H7 (cell line): ENCODE results near the gene VEGFC. TPM values are rescaled to one million over a fixed set of nuclear protein-coding genes. Genes with fewer than 3 reads are reported as not detected.

ENCODE experiments used
- DNase-seq: peaks from one replicate; pipeline ENCODE4 v3.0.0; 2012
- H3K27me3 ChIP-seq: 2 replicates; pipeline ENCODE4 v1.6.0; 2011; ENCODE audit warnings: mild to moderate bottlenecking, low read length; ENCODE audit not compliant: control insufficient read depth, insufficient read depth
- H3K36me3 ChIP-seq: replicated peaks from 2 replicates; pipeline ENCODE4 v1.5.1; 2011; ENCODE audit warnings: low read length; ENCODE audit not compliant: control insufficient read depth, insufficient read depth
- H3K4me3 ChIP-seq: 2 replicates; pipeline ENCODE4 v1.5.1; 2011; ENCODE audit warnings: low read depth, mild to moderate bottlenecking, control low read depth, low read length, moderate library complexity; ENCODE audit not compliant: insufficient read depth
- total RNA-seq: library from RNA; depleted of rRNA; stranded (reverse); fragments of >200 nt; shearing (Covaris generic); gene quantifications from 2 replicates; pipeline ENCODE4 v1.2.3, GENCODE V29; 2014

VEGFC gene
- total RNA-seq, 1 experiment from 2014 or later: 0.59 TPM

DNA sequence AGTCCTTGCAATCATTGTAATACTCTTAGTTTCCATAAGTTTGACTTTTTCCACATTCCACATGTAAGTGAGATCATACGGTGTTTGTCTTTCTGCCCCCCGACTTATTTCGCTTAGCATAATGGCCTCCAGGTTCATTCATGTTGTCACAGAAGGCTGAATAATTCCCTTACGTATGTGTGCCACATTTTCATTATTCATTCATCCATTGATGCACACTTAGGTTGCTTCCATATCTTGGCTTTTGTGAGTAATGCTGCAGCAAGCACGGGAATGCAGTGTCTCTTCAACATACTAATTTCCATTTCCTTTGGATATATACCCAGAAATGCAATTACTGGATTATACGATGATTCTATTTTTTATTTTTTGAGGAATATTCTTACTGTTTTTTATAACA is 22.0 kb upstream of the VEGFC start:
- Histone ChIP-seq H3K4me3 (no peak overlapping the region), H3K27me3 (no peaks in the 10 kb centered on the region), H3K36me3 (no peaks in the 10 kb centered on the region)
- no peak for DNase-seq

- Histone ChIP-seq H3K4me3 (no peak overlapping the region), H3K27me3 (no peaks in the 10 kb centered on the region), H3K36me3 (no peaks in the 10 kb centered on the region)
- no peak for DNase-seq
Measured at GRCh38 chr4:176810481-176811249, 17.9 kb upstream of the VEGFC start.

DNA sequence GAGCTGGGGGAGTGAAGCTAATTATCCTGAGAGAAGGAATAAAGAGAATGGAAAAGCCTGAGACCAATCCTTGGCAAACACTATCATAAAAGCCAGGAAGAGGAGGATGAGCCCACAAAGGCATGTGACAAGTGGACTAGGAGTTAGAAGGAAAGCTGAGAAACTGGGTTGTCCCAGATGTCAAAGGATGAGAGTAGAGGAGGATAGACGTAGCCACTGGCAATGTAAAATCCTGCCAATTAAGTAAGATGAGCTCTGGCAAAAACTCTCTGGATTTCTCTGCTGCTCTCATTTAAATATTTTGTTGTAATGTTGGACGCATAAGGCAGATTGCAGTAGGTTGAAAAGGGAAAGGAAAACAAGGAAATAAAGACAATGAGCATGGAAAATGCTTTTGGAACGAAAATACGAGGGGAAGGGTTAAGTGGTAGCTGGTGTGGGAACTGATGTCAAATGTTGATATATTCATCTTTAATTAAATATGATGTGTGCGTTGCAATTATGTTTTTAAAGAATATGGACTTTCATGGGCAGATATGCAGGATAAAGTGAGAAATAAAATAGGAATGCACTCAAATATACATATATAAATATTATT is 14.2 kb upstream of the VEGFC start:
- no peak for DNase-seq
- no peaks in the 10 kb centered on the region for H3K27me3 ChIP-seq
- H3K36me3 ChIP-seq: no peaks in the 10 kb centered on the region
- no peak overlapping the region for H3K4me3 ChIP-seq

DNA sequence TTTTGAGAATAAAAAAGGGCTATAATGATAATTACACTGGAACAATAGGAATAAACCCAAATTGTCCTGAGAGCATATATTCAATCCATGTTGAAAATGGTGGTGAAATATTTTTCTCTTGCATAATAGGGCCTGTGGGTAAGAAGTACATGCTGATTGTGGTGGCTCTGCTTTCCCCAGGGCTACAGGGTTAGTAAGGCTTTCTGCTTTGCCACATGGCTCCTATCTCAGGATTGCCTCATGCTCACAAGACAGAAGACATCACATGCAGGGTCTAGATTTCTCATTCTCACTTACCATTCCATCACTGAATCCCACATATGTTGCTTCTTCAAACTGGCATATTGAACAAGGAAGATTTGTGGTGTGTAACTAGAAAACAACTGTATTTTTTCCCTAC is 12.4 kb upstream of the VEGFC start:
- Histone ChIP-seq H3K36me3 (no peaks in the 10 kb centered on the region), H3K4me3 (no peak overlapping the region), H3K27me3 (no peaks in the 10 kb centered on the region)
- DNase-seq: no peak

- DNase-seq: no peak
- Histone ChIP-seq H3K27me3 (no peaks in the 10 kb centered on the region), H3K36me3 (no peaks in the 10 kb centered on the region), H3K4me3 (no peak overlapping the region)
Measured at GRCh38 chr4:176800891-176801534, 8.3 kb upstream of the VEGFC start.

DNA sequence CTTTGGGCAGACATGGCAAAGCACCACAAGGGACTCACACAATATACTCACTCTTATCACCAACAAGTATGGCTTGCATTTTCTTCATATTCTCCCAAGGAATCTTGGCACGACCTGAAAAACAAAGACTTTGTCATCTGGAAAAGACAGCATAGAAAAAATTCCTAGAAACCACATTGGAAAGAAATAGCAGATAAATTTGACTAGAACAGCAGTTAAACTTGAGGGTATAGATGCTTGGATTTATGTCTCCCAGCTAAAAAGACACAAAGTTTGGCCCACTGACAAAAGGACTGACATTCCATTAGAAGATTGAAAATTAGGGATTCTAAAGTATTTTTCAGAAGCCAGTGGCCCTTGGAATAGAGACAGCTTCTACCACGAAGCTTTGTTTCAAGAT is 6.9 kb upstream of the VEGFC start:
- H3K27me3 ChIP-seq: no peaks in the 10 kb centered on the region
- H3K36me3 ChIP-seq: no peaks in the 10 kb centered on the region
- no peak for DNase-seq
- H3K4me3 ChIP-seq: no peak overlapping the region

DNA sequence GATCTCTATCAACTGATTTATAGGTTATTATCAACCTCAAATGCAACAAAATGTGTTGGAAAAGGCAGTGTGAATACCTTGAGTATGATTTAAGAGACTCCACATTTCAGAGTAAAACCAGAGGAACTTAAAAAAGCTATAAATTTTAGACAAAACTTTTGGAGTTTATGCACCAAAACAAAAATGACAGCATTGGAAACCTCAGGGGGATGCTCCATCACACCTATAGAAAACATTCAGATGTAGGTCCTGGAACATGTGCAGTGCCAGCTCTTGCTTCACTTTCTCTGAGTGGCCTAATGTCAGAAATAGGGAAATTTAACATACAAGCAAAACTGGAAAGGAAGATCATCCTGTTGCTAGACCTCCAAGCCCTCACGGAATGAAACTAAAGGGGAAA is 5.8 kb upstream of the VEGFC start:
- Histone ChIP-seq H3K27me3 (no peaks in the 10 kb centered on the region), H3K4me3 (no peak overlapping the region), H3K36me3 (no peaks in the 10 kb centered on the region)
- no peak for DNase-seq

DNA sequence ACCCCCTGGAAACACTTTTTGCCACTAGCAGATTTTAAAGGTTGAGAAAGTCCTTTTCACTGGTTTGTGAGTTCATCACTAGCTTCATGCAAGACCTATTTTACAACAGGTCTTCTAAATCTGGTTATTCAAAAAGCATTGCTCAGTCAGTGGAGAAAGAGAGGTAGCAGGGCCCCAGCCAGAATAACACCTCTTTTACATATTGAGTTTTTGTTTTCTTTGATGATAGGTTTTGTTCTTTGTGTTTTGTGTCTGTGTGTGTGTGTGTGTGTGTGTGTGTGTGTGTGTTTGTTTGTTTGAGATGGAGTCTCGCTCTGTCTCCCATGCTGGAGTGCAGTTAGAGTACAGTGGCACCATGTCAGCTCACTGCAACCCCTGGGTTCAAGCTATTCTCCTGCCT is 2.7 kb upstream of the VEGFC start:
- Histone ChIP-seq H3K36me3 (no peaks in the 10 kb centered on the region), H3K27me3 (peaks cover 23% of the 10 kb centered on the region), H3K4me3 (no peak overlapping the region)
- DNase-seq: no peak

GRCh38 chr4:176794651-176795050 is 1.9 kb upstream of the VEGFC start:
- DNase-seq: no peak
- Histone ChIP-seq H3K4me3 (no peak overlapping the region), H3K36me3 (no peaks in the 10 kb centered on the region), H3K27me3 (peaks cover 24% of the 10 kb centered on the region)

- H3K4me3 ChIP-seq: no peak overlapping the region
- H3K36me3 ChIP-seq: no peaks in the 10 kb centered on the region
- peaks cover 24% of the 10 kb centered on the region for H3K27me3 ChIP-seq
- DNase-seq: no peak
Measured at GRCh38 chr4:176794151-176794550, 1.4 kb upstream of the VEGFC start.

GRCh38 chr4:176793060-176793605 is 411 bp upstream of the VEGFC start:
- Histone ChIP-seq H3K4me3 (peak overlapping the region; percentile 64), H3K36me3 (no peaks in the 10 kb centered on the region), H3K27me3 (peaks cover 24% of the 10 kb centered on the region)
- DNase-seq: peak; percentile 39

DNA sequence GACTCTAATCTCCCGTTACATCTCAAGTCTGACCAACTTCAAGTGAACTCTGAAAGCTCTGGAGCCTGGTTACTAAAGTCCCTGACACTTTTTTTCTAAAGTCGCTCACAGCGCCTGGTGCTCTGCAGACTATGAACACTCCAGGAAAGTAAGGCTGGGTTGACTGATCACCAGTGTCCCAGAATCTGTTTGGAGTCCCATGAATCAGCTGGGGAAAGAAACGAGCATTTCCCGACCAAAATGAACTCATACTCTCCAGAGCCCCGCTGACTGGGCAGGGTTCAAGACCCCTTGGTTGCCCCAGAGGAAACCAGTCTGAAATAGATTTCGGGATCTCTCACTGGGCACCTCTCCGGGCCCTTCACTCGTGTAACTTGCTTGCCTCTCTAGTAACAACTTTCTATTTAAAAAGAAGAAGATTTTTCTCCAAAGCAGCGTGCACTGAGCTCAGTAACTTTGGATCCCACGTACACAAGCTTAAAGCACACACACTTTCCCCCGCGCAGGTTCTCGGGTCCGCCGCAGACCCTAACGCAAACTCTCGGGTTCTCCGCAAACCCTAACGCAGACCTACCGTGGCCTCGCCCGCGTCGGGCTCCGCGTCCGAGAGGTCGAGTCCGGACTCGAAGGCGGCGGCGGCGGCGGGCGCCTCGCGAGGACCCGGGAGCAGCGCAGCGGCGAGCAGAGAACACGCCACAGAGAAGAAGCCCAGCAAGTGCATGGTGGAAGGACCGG is 964 bp downstream of the VEGFC start:
- DNase-seq: peak; percentile 8
- Histone ChIP-seq H3K4me3 (peak overlapping the region; percentile 64), H3K27me3 (peaks cover 24% of the 10 kb centered on the region), H3K36me3 (no peaks in the 10 kb centered on the region)

- H3K4me3 ChIP-seq: no peak overlapping the region
- no peaks in the 10 kb centered on the region for H3K36me3 ChIP-seq
- H3K27me3 ChIP-seq: peaks cover 24% of the 10 kb centered on the region
- DNase-seq: no peak
Measured at GRCh38 chr4:176790398-176790797, 2.3 kb downstream of the VEGFC start.

GRCh38 chr4:176789955-176790354 is 2.8 kb downstream of the VEGFC start:
- H3K36me3 ChIP-seq: no peaks in the 10 kb centered on the region
- peaks cover 24% of the 10 kb centered on the region for H3K27me3 ChIP-seq
- DNase-seq: peak; percentile 45
- no peak overlapping the region for H3K4me3 ChIP-seq
